Measurements from ENCODE around the gene GJB3. TPM values are rescaled to one million over a fixed set of nuclear protein-coding genes. Genes with fewer than 3 reads are reported as not detected.

The GJB3 gene
- polyA plus RNA-seq, 3 donors: not detected

GRCh38 chr1:34803770-34804169 is 22.8 kb downstream of the GJB3 start:
- H3K4me1 Mint-ChIP-seq: no peaks in the 10 kb centered on the region
- WGBS (ENCODE audit: insufficient coverage): 89% methylated on average over 3 of the region's 3 CpGs

DNA sequence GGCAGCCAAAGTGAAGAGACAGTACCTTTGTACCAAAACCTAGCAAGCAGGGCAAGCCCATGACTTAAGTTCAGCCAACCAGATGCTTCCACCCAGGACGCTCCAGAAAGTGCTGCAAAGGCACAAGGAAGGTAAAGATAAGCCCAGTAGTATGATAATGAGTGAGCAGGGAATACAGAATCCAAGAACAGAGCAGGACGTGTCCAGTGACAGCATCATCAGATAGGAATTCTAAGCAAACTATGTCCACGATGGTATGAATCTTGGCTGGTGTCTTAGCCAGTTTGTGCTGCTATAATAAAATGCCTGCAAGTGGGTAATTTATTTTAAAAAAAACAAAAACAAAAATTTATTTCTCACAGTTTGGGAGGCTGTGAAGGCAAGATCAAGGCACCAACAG is 25.4 kb downstream of the GJB3 start:
- no peak overlapping the region for H3K27ac Mint-ChIP-seq
- H3K9me3 ChIP-seq (replicated peaks in 1 of 2; ENCODE audit: control insufficient read depth in 1 of 2, insufficient read depth in 1 of 2, low read length in 2 of 2): peaks cover 0 to 3% of the 10 kb centered on the region in 2 donors
- no peak overlapping the region for H3K9ac ChIP-seq (ENCODE audit: insufficient read depth, low read length, poor library complexity, severe bottlenecking)
- no peak overlapping the region for H3K27ac ChIP-seq (ENCODE audit: low read depth in 1 of 2, low read length in 2 of 2)
- no peak overlapping the region for H3K4me3 ChIP-seq (replicated peaks in 1 of 3; ENCODE audit: low read depth in 2 of 3, low read length in 3 of 3)
- no peak for DNase-seq
- H4K20me1 ChIP-seq (ENCODE audit: insufficient read depth, low read length): no peaks in the 10 kb centered on the region
- H3K27me3 Mint-ChIP-seq (ENCODE audit: low read depth in 3 of 3): peaks cover 5 to 7% (median 7%) of the 10 kb centered on the region in 3 donors
- TF ChIP-seq, protein P1, sequence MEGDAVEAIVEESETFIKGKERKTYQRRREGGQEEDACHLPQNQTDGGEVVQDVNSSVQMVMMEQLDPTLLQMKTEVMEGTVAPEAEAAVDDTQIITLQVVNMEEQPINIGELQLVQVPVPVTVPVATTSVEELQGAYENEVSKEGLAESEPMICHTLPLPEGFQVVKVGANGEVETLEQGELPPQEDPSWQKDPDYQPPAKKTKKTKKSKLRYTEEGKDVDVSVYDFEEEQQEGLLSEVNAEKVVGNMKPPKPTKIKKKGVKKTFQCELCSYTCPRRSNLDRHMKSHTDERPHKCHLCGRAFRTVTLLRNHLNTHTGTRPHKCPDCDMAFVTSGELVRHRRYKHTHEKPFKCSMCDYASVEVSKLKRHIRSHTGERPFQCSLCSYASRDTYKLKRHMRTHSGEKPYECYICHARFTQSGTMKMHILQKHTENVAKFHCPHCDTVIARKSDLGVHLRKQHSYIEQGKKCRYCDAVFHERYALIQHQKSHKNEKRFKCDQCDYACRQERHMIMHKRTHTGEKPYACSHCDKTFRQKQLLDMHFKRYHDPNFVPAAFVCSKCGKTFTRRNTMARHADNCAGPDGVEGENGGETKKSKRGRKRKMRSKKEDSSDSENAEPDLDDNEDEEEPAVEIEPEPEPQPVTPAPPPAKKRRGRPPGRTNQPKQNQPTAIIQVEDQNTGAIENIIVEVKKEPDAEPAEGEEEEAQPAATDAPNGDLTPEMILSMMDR (IDR thresholded peaks at IDR 0.05): no peak
- H3K4me1 Mint-ChIP-seq: no peaks in the 10 kb centered on the region
- no peaks in the 10 kb centered on the region for H3K27me3 ChIP-seq (ENCODE audit: control insufficient read depth in 2 of 2, insufficient read depth in 2 of 2, low read length in 2 of 2)
- WGBS (ENCODE audit: insufficient coverage): 80% methylated on average over 2 of the region's 3 CpGs
- H3K4me1 ChIP-seq (ENCODE audit: control insufficient read depth in 1 of 2, insufficient read depth in 2 of 2, low read length in 2 of 2): no peaks in the 10 kb centered on the region
- peaks cover 0 to 7% (median 0%) of the 10 kb centered on the region in 7 donors for H3K9me3 Mint-ChIP-seq
- intact Hi-C loops (cut with micrococcal nuclease): no loop called here
- no peak overlapping the region for H3K4me2 ChIP-seq (replicated peaks; ENCODE audit: extremely low read depth, low read length, poor library complexity, severe bottlenecking)
- no peak overlapping the region for H3K4me3 Mint-ChIP-seq
- H2AFZ ChIP-seq (ENCODE audit: insufficient read depth, low read depth, low read length, poor library complexity, severe bottlenecking): no peak overlapping the region
- H3K36me3 Mint-ChIP-seq: no peaks in the 10 kb centered on the region
- no peaks in the 10 kb centered on the region for H3K79me2 ChIP-seq (ENCODE audit: insufficient read depth, low read length)
- no peaks in the 10 kb centered on the region for H3K36me3 ChIP-seq (replicated peaks in 1 of 2; ENCODE audit: control insufficient read depth in 1 of 2, insufficient read depth in 2 of 2, low read length in 2 of 2)

More at GRCh38 chr1:34803770-34804169, 22.8 kb downstream of the GJB3 start:
- H2AFZ ChIP-seq (ENCODE audit: insufficient read depth, low read depth, low read length, poor library complexity, severe bottlenecking): no peak overlapping the region
- no peaks in the 10 kb centered on the region for H3K79me2 ChIP-seq (ENCODE audit: insufficient read depth, low read length)
- H3K4me1 ChIP-seq (ENCODE audit: control insufficient read depth in 1 of 2, insufficient read depth in 2 of 2, low read length in 2 of 2): no peaks in the 10 kb centered on the region
- no peak overlapping the region for H3K27ac Mint-ChIP-seq
- TF ChIP-seq, protein P1 (IDR thresholded peaks at IDR 0.05): no peak
- H3K4me3 Mint-ChIP-seq: no peak overlapping the region
- no peaks in the 10 kb centered on the region for H3K9me3 ChIP-seq (replicated peaks in 1 of 2; ENCODE audit: control insufficient read depth in 1 of 2, insufficient read depth in 1 of 2, low read length in 2 of 2)
- H4K20me1 ChIP-seq (ENCODE audit: insufficient read depth, low read length): no peaks in the 10 kb centered on the region
- H3K27ac ChIP-seq (ENCODE audit: low read depth in 1 of 2, low read length in 2 of 2): no peak overlapping the region
- no peak overlapping the region for H3K9ac ChIP-seq (ENCODE audit: insufficient read depth, low read length, poor library complexity, severe bottlenecking)
- H3K36me3 ChIP-seq (replicated peaks in 1 of 2; ENCODE audit: control insufficient read depth in 1 of 2, insufficient read depth in 2 of 2, low read length in 2 of 2): no peaks in the 10 kb centered on the region
- no peak overlapping the region for H3K4me2 ChIP-seq (replicated peaks; ENCODE audit: extremely low read depth, low read length, poor library complexity, severe bottlenecking)
- no peaks in the 10 kb centered on the region for H3K36me3 Mint-ChIP-seq
- DNase-seq: no peak
- H3K27me3 Mint-ChIP-seq (ENCODE audit: low read depth in 3 of 3): peaks cover 4 to 7% (median 5%) of the 10 kb centered on the region in 3 donors
- peaks cover 0 to 7% (median 0%) of the 10 kb centered on the region in 7 donors for H3K9me3 Mint-ChIP-seq
- H3K27me3 ChIP-seq (ENCODE audit: control insufficient read depth in 2 of 2, insufficient read depth in 2 of 2, low read length in 2 of 2): no peaks in the 10 kb centered on the region
- intact Hi-C loops (cut with micrococcal nuclease): no loop called here
- H3K4me3 ChIP-seq (replicated peaks in 1 of 3; ENCODE audit: low read depth in 2 of 3, low read length in 3 of 3): no peak overlapping the region
